IPS-20b (cell line): ENCODE results near the gene HNRNPA3.
"Not testable (repeated sequence)": the region's sequence is repeated elsewhere in the genome, so short reads cannot be mapped to it uniquely, and the experiment has no call there.

Source experiments
- H3K27ac ChIP-seq: one replicate; pipeline ENCODE4 v1.5.1; 2013; ENCODE audit warnings: low read length
- H3K27me3 ChIP-seq: 2 replicates; pipeline ENCODE4 v1.6.1; 2013; ENCODE audit warnings: mild to moderate bottlenecking, low read length, inconsistent platforms; ENCODE audit not compliant: insufficient read depth
- H3K36me3 ChIP-seq: 2 replicates; pipeline ENCODE4 v1.6.1; 2013; ENCODE audit warnings: low read depth, mild to moderate bottlenecking, inconsistent platforms, low read length, moderate library complexity; ENCODE audit not compliant: insufficient read depth
- H3K4me1 ChIP-seq: 2 replicates; pipeline ENCODE4 v1.6.1; 2013; ENCODE audit warnings: mild to moderate bottlenecking, control low read depth, inconsistent platforms, low read length, moderate library complexity; ENCODE audit not compliant: insufficient read depth
- H3K4me3 ChIP-seq: 2 replicates; pipeline ENCODE4 v1.5.1; 2013; ENCODE audit warnings: mild to moderate bottlenecking, low read length, inconsistent platforms
- H3K9ac ChIP-seq: 2 replicates; pipeline ENCODE4 v1.6.1; 2013; ENCODE audit warnings: low read depth, mild to moderate bottlenecking, inconsistent platforms, low read length, moderate library complexity
- H3K9me3 ChIP-seq: 2 replicates; pipeline ENCODE4 v1.6.1; 2013; ENCODE audit warnings: mild to moderate bottlenecking, low read depth, low read length, inconsistent platforms; ENCODE audit not compliant: insufficient read depth

The HNRNPA3 gene

DNA sequence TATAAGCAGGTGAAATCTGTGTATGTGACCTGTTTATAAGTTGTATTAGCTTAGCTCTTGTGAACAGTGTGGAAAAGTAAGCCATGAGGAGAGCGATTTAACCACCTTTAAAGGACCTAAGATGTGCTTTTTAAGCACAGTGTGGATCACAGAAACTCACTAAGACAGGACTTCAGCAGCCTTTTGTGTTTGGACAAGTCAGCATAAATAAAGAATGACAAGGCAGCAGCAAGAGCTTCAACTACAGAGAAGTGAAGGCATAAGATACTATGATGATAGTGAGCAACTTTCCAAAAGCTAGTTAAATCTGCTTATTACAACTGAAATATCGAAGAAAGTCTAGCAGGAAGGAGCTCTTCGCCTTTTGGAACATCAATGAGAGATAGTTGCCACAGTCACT lies 8.9 kb downstream of the HNRNPA3 start:
- no peak overlapping the region for H3K27ac ChIP-seq
- H3K27me3 ChIP-seq: no peaks in the 10 kb centered on the region
- no peaks in the 10 kb centered on the region for H3K9me3 ChIP-seq
- H3K4me3 ChIP-seq: no peak overlapping the region
- H3K9ac ChIP-seq: no peak overlapping the region
- H3K36me3 ChIP-seq: peaks cover 63% of the 10 kb centered on the region
- peaks cover 7% of the 10 kb centered on the region; the same call in 1 of the 2 replicates for H3K4me1 ChIP-seq

DNA sequence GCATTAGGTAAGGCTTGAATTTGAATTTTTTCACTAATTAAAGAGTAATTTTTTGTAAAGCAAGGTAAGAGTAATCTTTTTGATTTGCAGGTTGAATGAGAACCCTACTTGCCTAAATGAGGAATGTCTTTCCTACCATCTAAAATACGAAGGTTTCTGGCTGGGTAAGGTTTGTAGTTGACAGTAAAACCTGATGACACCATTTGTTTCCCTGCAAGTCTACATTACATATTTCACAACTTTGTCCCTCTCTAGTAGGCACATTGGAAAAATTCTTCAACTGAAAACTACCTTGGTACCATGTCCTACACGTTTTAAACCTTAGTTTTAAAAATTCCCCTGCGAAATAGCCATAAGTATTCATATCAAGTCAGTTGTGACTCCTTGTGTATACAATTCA lies 9.4 kb downstream of the HNRNPA3 start:
- no peak overlapping the region for H3K4me3 ChIP-seq
- peaks cover 7% of the 10 kb centered on the region; the same call in 1 of the 2 replicates for H3K4me1 ChIP-seq
- H3K27me3 ChIP-seq: no peaks in the 10 kb centered on the region
- no peaks in the 10 kb centered on the region for H3K9me3 ChIP-seq
- H3K27ac ChIP-seq: no peak overlapping the region
- H3K36me3 ChIP-seq: peaks cover 59% of the 10 kb centered on the region
- no peak overlapping the region for H3K9ac ChIP-seq

DNA sequence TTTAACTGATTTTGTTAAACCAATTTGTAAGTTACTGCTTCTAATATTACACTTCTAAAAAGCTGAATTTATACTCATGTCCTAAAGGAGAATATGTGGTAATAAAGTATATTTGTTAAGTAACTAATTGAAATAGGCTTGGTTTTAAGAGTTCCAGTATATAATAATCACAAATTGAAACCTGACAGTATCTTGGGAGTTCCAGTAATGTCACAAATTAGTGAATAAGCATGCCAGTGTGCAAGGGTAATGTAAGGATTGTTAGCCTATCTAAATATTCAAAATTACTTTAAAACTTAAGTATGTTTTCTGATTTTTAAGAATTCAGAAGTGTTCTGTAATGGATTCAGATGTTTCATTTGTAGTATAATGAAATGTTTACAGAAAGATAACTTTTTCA lies 10.8 kb downstream of the HNRNPA3 start:
- H3K27ac ChIP-seq, H3K9ac ChIP-seq, H3K27me3 ChIP-seq, H3K4me3 ChIP-seq, H3K9me3 ChIP-seq, H3K4me1 ChIP-seq: not testable (repeated sequence)
- H3K36me3 ChIP-seq: peaks cover 44% of the 10 kb centered on the region

DNA sequence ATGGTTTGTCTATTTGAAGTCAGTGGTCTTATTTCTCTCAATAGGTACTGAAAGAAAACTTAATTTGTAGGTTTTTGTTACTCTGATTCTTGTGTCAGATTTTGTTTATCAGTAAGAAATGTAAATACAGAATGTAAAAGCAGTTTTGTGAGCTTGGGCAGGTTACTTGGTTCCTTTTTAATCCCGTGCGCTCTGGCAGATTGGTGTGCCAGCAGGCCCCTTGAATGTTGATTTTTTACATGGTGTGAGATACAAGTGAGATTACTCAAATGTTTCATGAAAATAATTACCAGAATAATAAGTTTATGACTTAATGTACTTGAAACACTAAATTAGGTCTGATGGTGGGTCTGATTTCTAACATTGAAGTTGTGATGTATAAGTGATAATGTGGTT lies 13.4 kb downstream of the HNRNPA3 start:
- no peak overlapping the region for H3K4me3 ChIP-seq
- no peak overlapping the region for H3K27ac ChIP-seq
- no peak overlapping the region for H3K9ac ChIP-seq
- H3K4me1 ChIP-seq: no peaks in the 10 kb centered on the region; the same call in 1 of the 2 replicates
- H3K36me3 ChIP-seq: peaks cover 40% of the 10 kb centered on the region
- H3K9me3 ChIP-seq: no peaks in the 10 kb centered on the region
- no peaks in the 10 kb centered on the region for H3K27me3 ChIP-seq

DNA sequence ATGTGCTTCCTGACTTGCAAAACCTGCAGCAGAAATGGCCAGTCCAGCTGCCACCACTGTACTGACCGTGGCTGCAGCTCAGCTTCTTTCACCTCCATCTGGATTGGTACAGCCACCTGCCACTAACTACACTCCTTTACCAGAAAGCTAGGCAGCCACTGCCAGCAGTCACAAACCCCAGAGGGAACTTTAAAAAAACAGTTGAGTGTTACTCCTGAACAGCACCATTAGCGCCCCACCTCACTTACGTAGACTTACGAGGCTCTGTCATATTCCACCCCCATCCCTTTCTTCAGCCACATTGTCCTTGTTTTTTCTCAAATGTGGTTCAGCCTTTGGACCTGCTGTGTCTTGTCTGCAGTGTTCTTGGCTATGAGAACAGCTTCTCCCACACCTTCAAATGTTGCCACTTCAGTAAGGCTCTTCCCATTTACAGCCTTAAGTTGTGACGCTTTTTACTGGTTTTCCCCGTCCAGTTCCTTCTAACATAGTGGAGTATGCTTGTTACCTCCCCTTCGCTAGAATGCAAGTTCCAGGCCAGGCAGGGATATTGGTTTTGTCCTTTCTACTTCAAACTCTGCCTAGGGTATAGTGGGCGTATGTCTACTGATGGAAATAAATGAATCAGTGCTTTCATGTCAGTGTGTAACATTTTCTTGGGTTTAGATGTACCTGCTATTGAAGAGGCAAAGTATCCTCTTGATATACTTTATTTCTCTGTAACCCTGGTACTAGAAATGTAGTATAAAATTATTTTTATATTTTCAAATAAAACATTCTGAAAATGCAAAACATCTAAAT lies 17.0 kb downstream of the HNRNPA3 start:
- Histone ChIP-seq H3K4me3 (no peak overlapping the region), H3K4me1 (no peaks in the 10 kb centered on the region; the same call in 1 of the 2 replicates), H3K36me3 (peaks cover 56% of the 10 kb centered on the region)

DNA sequence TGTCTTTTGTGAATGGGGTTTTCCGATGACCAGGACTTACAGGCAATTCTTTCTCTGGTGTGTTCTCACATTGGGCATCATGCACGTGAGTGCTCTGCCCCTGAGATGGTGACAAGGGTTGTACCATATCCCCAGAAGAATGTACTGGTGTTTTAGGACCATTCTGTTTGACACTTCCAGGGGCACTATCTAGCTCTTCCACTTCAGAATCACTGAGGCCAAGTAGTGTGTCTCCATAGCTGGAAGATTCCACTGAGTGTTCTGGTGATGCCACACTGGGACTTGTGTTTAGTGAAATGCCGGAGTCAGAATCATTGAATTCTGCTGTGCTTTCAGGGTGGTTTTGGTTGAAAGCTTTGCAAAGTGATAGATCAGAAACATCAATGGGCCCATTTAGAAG lies 18.7 kb downstream of the HNRNPA3 start:
- no peak overlapping the region for H3K9ac ChIP-seq
- no peak overlapping the region for H3K27ac ChIP-seq
- no peak overlapping the region for H3K4me3 ChIP-seq
- H3K27me3 ChIP-seq: no peaks in the 10 kb centered on the region
- H3K4me1 ChIP-seq: no peaks in the 10 kb centered on the region; the same call in 1 of the 2 replicates
- H3K9me3 ChIP-seq: no peaks in the 10 kb centered on the region
- H3K36me3 ChIP-seq: peaks cover 56% of the 10 kb centered on the region

More for the DNA sequence above, 17.0 kb downstream of the HNRNPA3 start:
- Histone ChIP-seq H3K27me3 (no peaks in the 10 kb centered on the region), H3K27ac (no peak overlapping the region), H3K9me3 (no peaks in the 10 kb centered on the region), H3K9ac (no peak overlapping the region)

DNA sequence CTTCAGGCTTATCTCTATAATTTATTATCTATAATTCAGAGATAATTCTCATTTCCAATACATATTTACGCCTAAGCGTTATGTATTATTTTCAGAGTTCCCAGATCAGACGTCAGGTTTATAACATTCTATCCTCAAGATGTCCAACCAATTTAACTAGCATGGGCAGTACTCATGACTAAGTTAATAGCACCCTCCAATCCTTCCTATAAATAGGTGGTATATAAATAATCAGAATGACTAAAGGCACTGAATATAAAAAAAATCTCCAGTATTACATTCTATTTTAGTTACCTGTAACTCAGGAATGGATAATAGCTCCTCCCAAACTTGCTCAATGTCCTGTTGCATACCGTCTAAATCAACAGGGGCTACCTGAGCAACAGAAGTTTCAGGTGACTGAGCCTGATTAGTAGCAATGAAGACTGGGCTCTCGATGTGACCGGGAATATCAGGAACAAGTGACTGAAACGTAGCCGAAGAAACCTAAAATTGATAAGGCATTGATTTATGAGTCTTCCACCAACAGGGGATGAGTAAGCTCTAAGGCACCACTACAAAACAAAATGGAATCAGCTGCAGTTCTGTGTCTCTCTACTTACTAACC lies 19.6 kb downstream of the HNRNPA3 start:
- H3K9me3 ChIP-seq: no peaks in the 10 kb centered on the region
- H3K9ac ChIP-seq: no peak overlapping the region
- H3K36me3 ChIP-seq: peaks cover 56% of the 10 kb centered on the region
- no peak overlapping the region for H3K27ac ChIP-seq
- H3K27me3 ChIP-seq: no peaks in the 10 kb centered on the region
- H3K4me1 ChIP-seq: no peaks in the 10 kb centered on the region; the same call in 1 of the 2 replicates
- no peak overlapping the region for H3K4me3 ChIP-seq

DNA sequence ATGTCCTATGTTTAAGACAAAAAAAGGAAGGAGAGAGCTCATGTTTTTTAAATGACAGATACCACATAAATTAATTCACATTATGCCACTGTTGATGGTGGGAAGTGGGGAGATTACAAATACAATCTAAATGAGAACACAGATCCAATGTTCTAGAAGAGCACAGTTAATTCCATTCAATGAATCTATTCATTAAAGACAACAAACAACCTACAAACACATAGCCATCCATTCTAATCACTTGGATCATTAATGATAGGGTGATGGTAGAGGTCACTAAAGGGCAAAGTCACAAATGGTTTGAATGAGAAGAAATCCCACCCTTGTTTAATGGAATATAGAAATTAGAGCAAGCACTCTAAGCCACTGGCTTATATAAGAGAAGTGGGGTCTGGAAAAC lies 21.7 kb downstream of the HNRNPA3 start:
- no peaks in the 10 kb centered on the region; the same call in 1 of the 2 replicates for H3K4me1 ChIP-seq
- no peak overlapping the region for H3K4me3 ChIP-seq
- no peaks in the 10 kb centered on the region for H3K9me3 ChIP-seq
- no peak overlapping the region for H3K9ac ChIP-seq
- no peak overlapping the region for H3K27ac ChIP-seq
- H3K36me3 ChIP-seq: peaks cover 53% of the 10 kb centered on the region
- H3K27me3 ChIP-seq: no peaks in the 10 kb centered on the region

DNA sequence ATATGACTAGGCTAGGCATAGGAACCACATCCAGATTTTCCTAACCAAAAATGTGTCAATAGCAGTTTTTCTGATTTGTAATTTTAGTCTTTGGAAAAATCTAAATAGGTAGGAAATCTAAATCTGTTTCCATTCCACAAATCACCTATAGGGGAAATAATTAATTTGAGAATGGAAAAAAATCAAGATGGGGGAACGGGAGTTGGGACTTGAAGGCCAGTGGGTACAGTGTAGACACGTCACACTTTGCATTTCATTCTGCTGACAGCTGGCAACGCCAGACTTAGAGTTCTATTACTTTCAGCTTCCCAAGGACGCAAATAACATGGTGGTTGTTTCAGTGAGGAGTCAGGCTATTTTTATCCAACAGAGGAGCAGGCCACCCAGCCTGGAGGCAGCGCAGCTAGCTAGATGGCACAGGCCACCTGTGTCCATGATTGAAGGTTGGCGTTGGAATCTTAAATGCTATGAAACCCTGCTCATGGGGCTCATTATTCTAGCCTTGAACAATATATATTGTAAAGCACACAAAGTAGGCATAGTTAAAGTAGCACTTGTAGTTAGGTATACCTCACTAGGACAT lies 23.4 kb downstream of the HNRNPA3 start:
- H3K27ac ChIP-seq: no peak overlapping the region

DNA sequence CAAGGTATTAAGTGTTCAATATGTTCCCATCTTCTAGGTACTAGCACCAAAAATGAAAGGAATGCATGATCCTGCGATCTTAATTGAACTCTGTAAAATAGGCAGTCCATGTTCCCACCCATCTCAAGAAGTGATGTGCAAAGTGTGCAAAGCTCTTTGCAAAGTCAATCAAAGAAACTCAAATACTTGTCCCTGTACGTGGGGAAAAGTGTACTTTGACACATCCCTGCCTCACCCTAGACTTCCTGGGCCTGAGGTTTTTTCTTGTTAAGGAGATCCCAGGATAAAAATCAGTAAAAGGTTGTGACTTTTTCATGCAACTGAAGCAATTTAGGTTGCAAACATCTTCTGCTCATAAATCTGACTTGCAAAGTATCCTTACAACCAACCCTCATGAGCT lies 25.3 kb downstream of the HNRNPA3 start:
- Histone ChIP-seq H3K36me3 (peaks cover 17% of the 10 kb centered on the region), H3K4me3 (no peak overlapping the region), H3K27ac (no peak overlapping the region), H3K9me3 (no peaks in the 10 kb centered on the region), H3K4me1 (peaks cover 14% of the 10 kb centered on the region), H3K27me3 (no peaks in the 10 kb centered on the region), H3K9ac (no peak overlapping the region)

More for the DNA sequence above, 23.4 kb downstream of the HNRNPA3 start:
- Histone ChIP-seq H3K9ac (no peak overlapping the region), H3K4me1 (0 out of 2 replicates have a peak, but pooled peaks cover 3% of the 10 kb centered on the region), H3K4me3 (no peak overlapping the region), H3K36me3 (peaks cover 37% of the 10 kb centered on the region), H3K27me3 (no peaks in the 10 kb centered on the region), H3K9me3 (no peaks in the 10 kb centered on the region)

DNA sequence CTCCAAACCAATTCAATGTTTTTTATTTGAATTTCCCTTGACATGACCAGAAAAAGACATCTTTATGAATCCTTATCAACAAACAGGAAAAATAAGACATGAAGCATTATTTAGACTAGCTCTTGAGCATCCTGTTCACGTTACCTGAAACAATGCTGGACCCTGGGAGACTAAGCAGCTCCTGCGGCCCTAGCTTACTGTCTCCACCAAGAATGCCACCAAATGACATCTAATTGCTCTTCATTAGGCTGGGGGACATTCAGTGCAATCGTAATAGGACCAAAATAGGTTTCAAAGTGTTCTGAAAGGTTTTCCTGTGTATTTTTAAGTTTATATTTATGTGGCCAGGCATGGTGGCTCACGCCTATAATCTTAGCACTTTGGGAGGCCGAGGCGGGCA lies 26.5 kb downstream of the HNRNPA3 start:
- Histone ChIP-seq H3K27ac (no peak overlapping the region), H3K9me3 (no peaks in the 10 kb centered on the region), H3K36me3 (peaks cover 6% of the 10 kb centered on the region), H3K4me1 (peaks cover 18% of the 10 kb centered on the region), H3K4me3 (no peak overlapping the region), H3K9ac (no peak overlapping the region), H3K27me3 (no peaks in the 10 kb centered on the region)
